Activated CD4-positive, alpha-beta T cell treated with anti-CD3 and anti-CD28 coated beads for 36 hours (primary cell): ENCODE measurements around the gene BATF. TPM values are rescaled to one million over a fixed set of nuclear protein-coding genes. Genes with fewer than 3 reads are reported as not detected.

Experiments used
- ATAC-seq: fragments of 200-7000 bp; cut with Tn5 transposase; one replicate; pipeline ENCODE4 v1.10.0; 2021; ENCODE audit warnings: mild to moderate bottlenecking, moderate library complexity
- CTCF ChIA-PET: fragments of 350-600 bp; sonication (Branson Sonifier 250); formaldehyde crosslinking; loops from one replicate; lab custom pipeline; 2021; ENCODE audit warnings: antibody characterized with exemption; lab: Charles Lee
- POLR2A ChIA-PET: fragments of 350-600 bp; sonication (Branson Sonifier 250); formaldehyde crosslinking; loops from one replicate; lab custom pipeline; 2021; ENCODE audit warnings: antibody characterized with exemption, inconsistent platforms; lab: Charles Lee
- DNase-seq: peaks from one replicate; pipeline ENCODE4 v3.0.0-alpha.2; 2020
- H3K27ac Mint-ChIP-seq: one replicate; pipeline ENCODE4 v1.8.0; 2021; ENCODE audit warnings: mixed read lengths
- H3K27me3 Mint-ChIP-seq: one replicate; pipeline ENCODE4 v1.8.0; 2021; ENCODE audit warnings: mixed read lengths
- H3K36me3 Mint-ChIP-seq: one replicate; pipeline ENCODE4 v1.8.0; 2021; ENCODE audit warnings: low read depth, mixed read lengths
- H3K4me1 Mint-ChIP-seq: one replicate; pipeline ENCODE4 v1.8.0; 2021; ENCODE audit warnings: mixed read lengths
- H3K4me3 Mint-ChIP-seq: one replicate; pipeline ENCODE4 v1.8.0; 2021; ENCODE audit warnings: mild to moderate bottlenecking, moderate library complexity, mixed read lengths
- H3K9me3 Mint-ChIP-seq: one replicate; pipeline ENCODE4 v1.8.0; 2021; ENCODE audit warnings: low read depth, mixed read lengths
- intact Hi-C, 2 experiments: fragments of 100-400 bp; cut with DNase I in 1 of 2; cut with micrococcal nuclease in 1 of 2; formaldehyde crosslinking; loops; one replicate each; pipeline versions ENCODE4 v1.14.2 to v1.15.1; 2022 to 2024; cut with DNase I, micrococcal nuclease
- total RNA-seq, 2 experiments: library from RNA; stranded (reverse); gene quantifications; one replicate each; pipeline ENCODE4 v1.2.3, GENCODE V29; 2021

Gene BATF
- total RNA-seq, 2 experiments from 2014 or later, result 165 to 187 TPM

- DNase-seq, result peak; percentile 68
- Mint-ChIP-seq H3K27me3 (no peaks in the 10 kb centered on the region), H3K9me3 (no peaks in the 10 kb centered on the region), H3K36me3 (peaks cover 11% of the 10 kb centered on the region), H3K27ac (peak overlapping the region; percentile 86), H3K4me3 (no peak overlapping the region), H3K4me1 (peaks cover 75% of the 10 kb centered on the region)
- POLR2A ChIA-PET, result interaction anchor here (0.5 to 1.2 kb wide), 4 partner anchors 26 to 597 kb away, joined by 3 to 8 read pairs (median 3); no protein-coding TSS in a partner anchor
- intact Hi-C loops, result no loop called here
- CTCF ChIA-PET, result interaction anchor here (1.0 to 3.7 kb wide), 6 partner anchors 9 to 86 kb away, joined by 3 to 29 read pairs (median 6); partner anchors contain the start of gene FLVCR2
- ATAC-seq, result peak; percentile 25
Observed at GRCh38 chr14:75568791-75569190, 46.5 kb downstream of the BATF start.

- H3K27ac Mint-ChIP-seq, result no peak overlapping the region
- DNase-seq (peak; percentile 63), ATAC-seq (peak; percentile 21)
- H3K9me3 Mint-ChIP-seq, result no peaks in the 10 kb centered on the region
- no peaks in the 10 kb centered on the region for H3K27me3 Mint-ChIP-seq
- ChIA-PET CTCF (interaction anchor here (0.6 to 2.9 kb wide), 9 partner anchors 9 to 90 kb away, joined by 3 to 10 read pairs (median 4); partner anchors contain the start of genes ERG28 and TTLL5), POLR2A (interaction anchor here (0.6 to 1.1 kb wide), 2 partner anchors 28 to 102 kb away, joined by 3 to 4 read pairs; no protein-coding TSS in a partner anchor)
- no peak overlapping the region for H3K4me3 Mint-ChIP-seq
- peaks cover 59% of the 10 kb centered on the region for H3K4me1 Mint-ChIP-seq
- intact Hi-C loops, result loop anchor here in 1 of 2 experiments (10.0 kb wide), 1 partner anchor 304 kb away; no protein-coding TSS in a partner anchor
- peaks cover 11% of the 10 kb centered on the region for H3K36me3 Mint-ChIP-seq
Observed at GRCh38 chr14:75570797-75571196, 48.5 kb downstream of the BATF start.

DNA sequence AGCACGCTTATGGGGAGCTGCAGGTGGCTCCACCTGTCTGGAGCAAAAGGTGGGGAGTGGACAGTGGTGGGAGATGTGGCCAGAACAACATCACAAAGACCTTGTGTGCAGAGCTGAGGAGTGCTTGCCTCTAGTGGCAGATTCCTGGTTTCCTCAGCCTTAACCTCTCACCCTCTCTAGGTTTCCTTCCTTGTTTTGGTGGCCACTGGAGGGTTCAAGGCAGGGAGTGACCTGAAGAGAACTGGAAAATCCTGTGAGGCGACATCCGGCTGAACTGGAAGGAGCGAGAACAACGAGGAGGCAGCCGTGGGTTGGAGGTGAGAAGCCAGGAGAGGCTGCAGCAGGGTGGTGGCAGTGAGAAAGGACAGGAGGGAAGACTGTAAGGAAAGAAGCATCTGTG is 49.8 kb downstream of the BATF start:
- Mint-ChIP-seq H3K9me3 (no peaks in the 10 kb centered on the region), H3K4me1 (peaks cover 46% of the 10 kb centered on the region), H3K27me3 (no peaks in the 10 kb centered on the region), H3K36me3 (peaks cover 7% of the 10 kb centered on the region), H3K4me3 (no peak overlapping the region), H3K27ac (no peak overlapping the region)
- intact Hi-C loops, result loop anchor here in 1 of 2 experiments (10.0 kb wide), 1 partner anchor 303 kb away; no protein-coding TSS in a partner anchor
- POLR2A ChIA-PET, result interaction anchor here (0.7 kb wide), 1 partner anchor 12 kb away, joined by 3 read pairs; no protein-coding TSS in a partner anchor
- ATAC-seq (no peak), DNase-seq (no peak)
- CTCF ChIA-PET, result interaction anchor here (0.7 to 1.7 kb wide), 6 partner anchors 11 to 81 kb away, joined by 3 to 6 read pairs (median 4); no protein-coding TSS in a partner anchor

- Mint-ChIP-seq H3K36me3 (peaks cover 4% of the 10 kb centered on the region), H3K27ac (peak overlapping the region; percentile 74), H3K4me1 (peaks cover 25% of the 10 kb centered on the region), H3K27me3 (no peaks in the 10 kb centered on the region), H3K4me3 (peak overlapping the region; percentile 74), H3K9me3 (no peaks in the 10 kb centered on the region)
- ATAC-seq, result no peak
- CTCF ChIA-PET, result interaction anchor here (0.5 to 5.6 kb wide), 46 partner anchors 10 to 1778 kb away, joined by 3 to 104 read pairs (median 4); partner anchors contain the start of genes BATF, ERG28 and TTLL5
- POLR2A ChIA-PET, result interaction anchor here (0.7 to 2.3 kb wide), 5 partner anchors 11 to 83 kb away, joined by 3 to 7 read pairs (median 6); partner anchors contain the start of gene ERG28
- intact Hi-C loops, result loop anchor here (1.0 to 10.0 kb wide), 5 partner anchors 77 to 406 kb away; partner anchors contain the start of gene ERG28 (in 1 of the 2)
- DNase-seq, result no peak
Observed at GRCh38 chr14:75577090-75577489, 54.8 kb downstream of the BATF start.

GRCh38 chr14:75577729-75578101 is 55.4 kb downstream of the BATF start:
- intact Hi-C loops, result loop anchor here (1.0 to 10.0 kb wide), 5 partner anchors 77 to 405 kb away; partner anchors contain the start of gene ERG28 (in 1 of the 2)
- H3K27ac Mint-ChIP-seq, result peak overlapping the region; percentile 74
- ATAC-seq (peak; percentile 90), DNase-seq (peak; percentile 89)
- H3K9me3 Mint-ChIP-seq, result no peaks in the 10 kb centered on the region
- H3K36me3 Mint-ChIP-seq, result no peaks in the 10 kb centered on the region
- peaks cover 22% of the 10 kb centered on the region for H3K4me1 Mint-ChIP-seq
- H3K27me3 Mint-ChIP-seq, result no peaks in the 10 kb centered on the region
- POLR2A ChIA-PET, result interaction anchor here (0.8 to 2.3 kb wide), 4 partner anchors 11 to 83 kb away, joined by 3 to 7 read pairs (median 6); partner anchors contain the start of gene ERG28
- peak overlapping the region; percentile 74 for H3K4me3 Mint-ChIP-seq
- CTCF ChIA-PET, result interaction anchor here (0.5 to 5.6 kb wide), 46 partner anchors 10 to 1779 kb away, joined by 3 to 104 read pairs (median 4); partner anchors contain the start of genes BATF, ERG28 and TTLL5

- ChIA-PET CTCF (interaction anchor here (0.5 to 5.6 kb wide), 32 partner anchors 9 to 404 kb away, joined by 3 to 104 read pairs (median 4); partner anchors contain the start of genes BATF, ERG28 and TTLL5), POLR2A (interaction anchor here (0.6 to 2.3 kb wide), 6 partner anchors 12 to 275 kb away, joined by 3 to 7 read pairs (median 5); partner anchors contain the start of gene ERG28)
- peaks cover 22% of the 10 kb centered on the region for H3K4me1 Mint-ChIP-seq
- intact Hi-C loops, result loop anchor here in 1 of 2 experiments (10.0 kb wide), 1 partner anchor 297 kb away; no protein-coding TSS in a partner anchor
- DNase-seq, result peak; percentile 76
- no peaks in the 10 kb centered on the region for H3K36me3 Mint-ChIP-seq
- peak within 1 kb of the TSS; percentile 74 for H3K27ac Mint-ChIP-seq
- peak within 1 kb of the TSS; percentile 74 for H3K4me3 Mint-ChIP-seq
- H3K9me3 Mint-ChIP-seq, result no peaks in the 10 kb centered on the region
- peak; percentile 63 for ATAC-seq
- no peaks in the 10 kb centered on the region for H3K27me3 Mint-ChIP-seq
Observed at GRCh38 chr14:75578102-75578785, 56.0 kb downstream of the BATF start, which contains the start of gene FLVCR2. Gene FLVCR2, plus strand, starts transcription at chr14:75578620. Its CDS starts 353 bp downstream, at chr14:75578973.

GRCh38 chr14:75578786-75579337 is 56.6 kb downstream of the BATF start:
- Mint-ChIP-seq H3K27me3 (no peaks in the 10 kb centered on the region), H3K4me3 (peak overlapping the region; percentile 74), H3K27ac (no peak overlapping the region), H3K36me3 (no peaks in the 10 kb centered on the region), H3K4me1 (peaks cover 22% of the 10 kb centered on the region), H3K9me3 (no peaks in the 10 kb centered on the region)
- ATAC-seq (peak; percentile 19), DNase-seq (no peak)
- ChIA-PET CTCF (interaction anchor here (1.1 to 5.6 kb wide), 6 partner anchors 11 to 90 kb away, joined by 3 to 104 read pairs (median 12); no protein-coding TSS in a partner anchor), POLR2A (interaction anchor here (0.6 to 2.3 kb wide), 2 partner anchors 12 to 85 kb away, joined by 4 to 7 read pairs; no protein-coding TSS in a partner anchor)
- intact Hi-C loops, result loop anchor here in 1 of 2 experiments (10.0 kb wide), 1 partner anchor 296 kb away; no protein-coding TSS in a partner anchor

DNA sequence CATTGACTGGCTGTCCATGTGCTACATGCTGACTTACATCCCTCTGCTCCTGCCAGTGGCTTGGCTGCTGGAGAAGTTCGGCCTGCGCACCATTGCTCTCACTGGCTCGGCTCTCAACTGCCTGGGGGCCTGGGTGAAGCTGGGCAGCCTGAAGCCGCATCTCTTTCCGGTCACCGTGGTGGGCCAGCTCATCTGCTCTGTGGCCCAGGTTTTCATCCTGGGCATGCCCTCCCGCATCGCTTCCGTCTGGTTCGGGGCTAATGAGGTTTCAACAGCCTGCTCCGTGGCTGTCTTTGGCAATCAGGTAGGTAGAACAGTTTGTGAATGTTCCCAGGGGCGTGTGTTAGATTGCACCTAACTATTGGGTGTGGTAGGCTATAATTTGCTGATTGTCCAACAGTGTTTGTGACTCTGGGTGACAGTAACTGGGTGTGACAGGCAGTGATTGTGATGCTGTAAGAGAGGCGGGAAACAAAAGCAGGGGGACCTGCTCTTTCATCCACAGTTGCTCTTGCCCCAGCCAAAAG is 57.1 kb downstream of the BATF start:
- ATAC-seq, result no peak
- Mint-ChIP-seq H3K36me3 (no peaks in the 10 kb centered on the region), H3K4me3 (peak overlapping the region; percentile 74), H3K9me3 (no peaks in the 10 kb centered on the region), H3K4me1 (peaks cover 22% of the 10 kb centered on the region), H3K27ac (peak overlapping the region; percentile 44), H3K27me3 (no peaks in the 10 kb centered on the region)
- DNase-seq, result no peak
- ChIA-PET CTCF (interaction anchor here (0.8 to 5.6 kb wide), 3 partner anchors 12 to 75 kb away, joined by 3 to 104 read pairs (median 29); no protein-coding TSS in a partner anchor), POLR2A (no interaction called here)
- intact Hi-C loops, result loop anchor here in 1 of 2 experiments (10.0 kb wide), 1 partner anchor 295 kb away; no protein-coding TSS in a partner anchor

- no peaks in the 10 kb centered on the region for H3K9me3 Mint-ChIP-seq
- no peak overlapping the region for H3K27ac Mint-ChIP-seq
- ATAC-seq (no peak), DNase-seq (no peak)
- peaks cover 22% of the 10 kb centered on the region for H3K4me1 Mint-ChIP-seq
- H3K4me3 Mint-ChIP-seq, result peak overlapping the region; percentile 74
- POLR2A ChIA-PET, result no interaction called here
- H3K36me3 Mint-ChIP-seq, result no peaks in the 10 kb centered on the region
- CTCF ChIA-PET, result interaction anchor here (0.8 to 5.6 kb wide), 3 partner anchors 12 to 75 kb away, joined by 3 to 104 read pairs (median 29); no protein-coding TSS in a partner anchor
- no peaks in the 10 kb centered on the region for H3K27me3 Mint-ChIP-seq
- intact Hi-C loops, result loop anchor here in 1 of 2 experiments (10.0 kb wide), 1 partner anchor 295 kb away; no protein-coding TSS in a partner anchor
Observed at GRCh38 chr14:75579882-75580281, 57.6 kb downstream of the BATF start.

DNA sequence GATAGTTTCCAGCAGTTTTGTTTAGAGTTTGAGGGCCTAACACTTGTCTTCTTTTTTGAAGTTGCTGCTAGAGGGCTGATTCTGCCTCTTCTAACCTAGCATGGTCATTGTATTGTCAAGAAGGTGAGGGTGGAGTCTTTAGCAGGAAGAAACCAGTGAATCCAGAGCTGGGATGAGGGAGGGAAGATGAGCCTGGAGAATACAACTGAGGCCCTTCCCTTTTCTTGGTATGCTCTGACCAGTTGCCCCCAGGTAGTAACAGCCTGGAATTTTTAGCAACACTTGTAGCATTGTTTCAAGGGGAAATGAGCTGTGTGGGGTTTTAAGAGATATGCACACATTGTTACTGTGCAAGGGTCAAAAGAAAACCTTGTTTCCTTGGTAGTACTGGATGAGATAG is 65.1 kb downstream of the BATF start:
- Mint-ChIP-seq H3K4me3 (no peak overlapping the region), H3K36me3 (peaks cover 5% of the 10 kb centered on the region), H3K9me3 (no peaks in the 10 kb centered on the region), H3K27ac (no peak overlapping the region), H3K4me1 (no peaks in the 10 kb centered on the region), H3K27me3 (no peaks in the 10 kb centered on the region)
- no peak for ATAC-seq
- ChIA-PET CTCF (interaction anchor here (2.0 kb wide), 1 partner anchor 10 kb away, joined by 5 read pairs; no protein-coding TSS in a partner anchor), POLR2A (no interaction called here)
- intact Hi-C loops, result no loop called here
- DNase-seq, result no peak
